T47D (cell line): ENCODE measurements around the gene EML1.

Experiments used
- DNase-seq, 2 experiments: peaks; one replicate each; pipeline versions ENCODE4 v3.0.0 to v3.0.0-alpha.2; 2011 to 2012; ENCODE audit warnings: low read depth in 1 of 2, low spot score in 1 of 2
- JUND ChIP-seq: IDR thresholded peaks from 2 replicates; pipeline ENCODE4 v1.6.1; 2012; ENCODE audit warnings: low read depth
- in situ Hi-C: cut with HindIII; loops from 2 replicates; pipeline ENCODE4 v1.10.0; 2016; ENCODE audit warnings: low sequenced_read_pairs, low pct_unique_long_range_greater_than_20kb

EML1 gene

GRCh38 chr14:99896361-99896760 is 103.1 kb downstream of the EML1 start:
- DNase-seq = no peak
- in situ Hi-C loops = no loop called here
- no peak for TF ChIP-seq JUND

GRCh38 chr14:99899578-99900178 is 106.5 kb downstream of the EML1 start:
- no peak for TF ChIP-seq JUND
- DNase-seq = peak in 1 of 2 experiments; percentile 42
- in situ Hi-C loops = no loop called here

DNA sequence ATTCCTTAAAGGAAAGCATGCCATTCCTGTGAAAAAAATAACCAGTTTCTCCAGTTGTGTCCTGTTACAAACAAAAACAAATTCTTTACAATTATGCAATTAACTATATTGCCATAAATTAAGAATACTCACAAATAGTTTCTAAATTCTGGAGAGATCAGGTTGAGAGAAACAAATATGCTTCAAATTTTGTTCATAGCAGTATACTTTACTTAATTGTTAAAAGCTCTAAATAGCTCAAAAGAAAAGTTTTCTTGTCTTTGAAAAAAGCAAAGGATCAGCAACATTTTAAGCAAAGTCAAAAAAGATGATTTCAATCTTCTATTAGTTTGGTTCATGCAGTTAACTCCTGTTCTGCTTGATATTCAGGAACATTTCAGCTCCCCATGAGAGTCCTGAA is 109.7 kb downstream of the EML1 start:
- no peak for TF ChIP-seq JUND
- DNase-seq = no peak
- in situ Hi-C loops = no loop called here

DNA sequence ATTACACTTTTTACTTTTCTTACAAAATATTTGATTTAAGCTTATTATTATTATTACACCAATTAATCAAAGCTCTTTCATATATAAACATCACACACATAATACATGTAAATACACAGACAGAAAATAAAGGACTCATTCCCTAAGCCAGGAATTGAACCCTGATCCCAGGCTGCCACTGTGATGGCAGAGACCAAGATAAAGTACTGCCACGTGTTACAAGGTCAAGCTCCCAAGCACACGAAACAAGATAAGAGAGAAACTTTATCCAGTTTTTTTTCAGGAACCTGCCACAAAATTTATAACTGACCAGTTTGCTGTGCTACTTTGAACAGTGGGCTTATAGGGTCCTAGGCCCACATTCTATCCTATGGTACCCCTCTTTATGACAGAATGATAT is 111.3 kb downstream of the EML1 start:
- in situ Hi-C loops = no loop called here
- TF ChIP-seq JUND = no peak
- no peak for DNase-seq

DNA sequence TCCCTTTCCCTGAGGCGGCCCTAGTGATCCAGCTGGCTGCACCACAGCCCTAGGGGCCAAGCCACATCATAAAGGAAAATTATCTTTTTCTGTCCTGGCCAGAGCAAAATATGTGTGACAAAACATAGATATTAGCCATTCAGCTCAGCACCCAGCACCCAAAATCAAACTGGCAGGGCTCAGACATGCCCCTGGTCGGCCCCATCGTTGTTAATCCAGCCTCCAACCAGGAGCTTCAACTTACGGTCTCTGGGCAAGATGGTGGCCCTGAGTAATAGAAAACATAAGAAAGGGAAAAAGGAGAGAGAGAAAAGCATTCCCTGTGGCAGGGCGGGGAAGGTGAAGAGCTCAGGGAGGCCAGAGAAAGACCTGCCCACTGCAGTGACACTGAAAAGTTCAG is 111.9 kb downstream of the EML1 start:
- no peak for TF ChIP-seq JUND
- in situ Hi-C loops = no loop called here

GRCh38 chr14:99907761-99908652 is 114.8 kb downstream of the EML1 start:
- TF ChIP-seq JUND = no peak
- DNase-seq = no peak
- in situ Hi-C loops = no loop called here

More for the DNA sequence above, 111.9 kb downstream of the EML1 start:
- DNase-seq = no peak

DNA sequence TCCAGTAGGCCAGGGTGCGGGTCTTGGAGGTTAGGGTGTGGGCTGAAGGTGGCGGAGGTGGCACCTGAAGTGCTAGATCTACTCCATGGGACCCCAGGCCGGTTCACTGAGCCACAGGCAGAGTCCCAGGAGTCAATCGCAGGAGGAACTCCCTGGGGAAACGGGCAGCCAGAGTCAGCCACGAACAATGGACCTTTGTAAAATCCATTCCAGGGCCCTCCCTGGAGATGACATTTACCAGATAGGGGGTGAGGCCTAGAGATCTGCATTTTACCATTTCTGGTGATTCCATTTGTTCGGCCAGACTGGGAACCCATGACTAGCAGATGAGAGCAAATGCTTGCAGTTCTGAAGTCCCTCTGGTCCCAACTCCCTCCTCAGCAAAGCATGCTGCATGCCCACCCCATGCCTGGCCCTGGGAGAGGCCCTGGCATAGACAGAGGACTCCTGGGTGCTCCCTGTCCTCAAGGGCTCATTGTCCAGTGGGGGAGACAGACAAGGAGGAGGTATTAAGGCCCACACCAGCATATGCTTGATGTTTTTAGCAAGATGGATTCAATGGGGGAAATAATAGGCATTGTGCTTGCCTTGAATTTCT is 115.5 kb downstream of the EML1 start:
- TF ChIP-seq JUND = no peak
- DNase-seq = no peak
- in situ Hi-C loops = no loop called here

GRCh38 chr14:99909513-99910064 is 116.4 kb downstream of the EML1 start:
- no peak for TF ChIP-seq JUND
- in situ Hi-C loops = no loop called here
- no peak for DNase-seq

DNA sequence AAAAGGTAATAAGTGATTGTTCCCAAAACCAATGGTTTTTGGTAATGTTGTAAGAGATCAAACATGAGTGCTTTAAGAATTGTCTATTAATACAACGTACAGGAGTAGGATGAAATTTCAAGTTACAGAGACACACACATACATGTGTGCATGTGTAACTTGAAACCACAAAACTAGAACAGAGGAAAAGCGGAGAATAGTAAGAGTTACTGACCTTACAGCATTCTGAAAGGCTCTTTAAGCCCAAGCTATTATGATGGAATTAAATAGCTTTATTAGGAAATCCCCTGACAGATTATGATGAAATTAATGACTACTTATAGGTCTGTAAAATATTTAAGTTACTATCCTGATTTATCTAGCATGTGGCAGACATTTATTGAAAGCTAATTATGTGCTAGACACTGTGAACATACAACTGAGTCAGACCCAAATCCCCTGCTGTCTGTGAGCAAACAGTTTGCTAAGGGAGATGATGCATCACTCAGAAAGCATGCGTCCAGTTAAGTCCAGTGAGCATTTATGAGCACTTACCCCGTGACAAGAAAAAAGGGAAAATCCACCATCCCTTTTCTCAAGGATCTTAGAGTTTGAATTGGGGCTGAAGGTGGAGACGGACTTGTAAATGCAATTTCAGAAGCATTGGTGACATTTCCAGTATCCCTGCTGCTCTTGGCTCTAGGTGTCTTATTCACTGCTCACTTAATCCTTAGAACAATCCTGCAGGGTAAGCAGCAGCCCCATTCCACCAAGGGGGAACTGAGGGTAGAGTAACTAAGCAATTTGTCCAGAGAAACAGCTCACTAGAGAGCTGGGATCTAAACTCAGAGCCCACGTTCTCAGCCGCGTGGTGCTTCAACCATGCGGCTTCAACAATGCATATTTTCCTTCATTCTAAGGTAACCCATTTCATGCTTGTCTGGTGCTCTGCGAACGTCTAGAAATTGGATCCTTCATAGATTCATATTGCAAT is 117.4 kb downstream of the EML1 start:
- no peak for DNase-seq
- TF ChIP-seq JUND = no peak
- in situ Hi-C loops = no loop called here

DNA sequence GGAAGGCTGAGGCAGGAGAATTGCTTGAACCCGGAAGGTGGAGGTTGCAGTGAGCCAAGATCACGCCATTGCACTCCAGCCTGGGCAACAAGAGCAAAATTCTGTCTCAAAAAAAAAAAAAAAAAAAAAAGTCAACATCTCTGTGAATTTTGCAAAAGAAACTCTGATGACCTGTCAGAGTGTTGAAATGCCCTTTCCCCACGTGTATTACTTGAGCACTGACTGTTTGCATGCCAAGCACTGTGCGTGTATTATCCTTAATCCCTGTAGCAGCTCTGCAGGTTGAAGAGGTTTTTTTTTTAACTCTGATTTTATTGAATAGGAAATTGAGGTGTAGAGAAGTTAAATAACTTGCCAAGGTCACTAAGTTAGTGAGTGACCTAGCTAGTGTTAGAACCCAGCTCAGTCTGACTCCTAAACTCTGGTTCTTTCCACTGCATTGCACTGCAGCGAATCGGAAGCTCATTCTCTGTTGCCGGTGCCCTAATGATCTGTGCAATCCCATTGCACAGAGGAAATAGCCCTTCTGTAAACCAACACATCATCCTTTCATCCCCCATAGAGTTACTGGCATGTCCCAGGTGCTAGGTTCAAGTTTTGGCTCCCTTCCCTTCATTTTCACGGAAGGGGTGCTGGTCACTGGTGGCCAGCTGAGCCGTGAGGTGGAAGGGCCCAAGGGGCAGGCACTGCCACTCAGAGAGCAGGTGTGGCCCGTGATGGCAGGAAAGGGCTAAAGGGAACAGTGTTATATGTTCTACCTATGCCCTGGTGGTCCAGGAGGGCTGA is 122.3 kb downstream of the EML1 start:
- DNase-seq = no peak
- in situ Hi-C loops = no loop called here
- no peak for TF ChIP-seq JUND

DNA sequence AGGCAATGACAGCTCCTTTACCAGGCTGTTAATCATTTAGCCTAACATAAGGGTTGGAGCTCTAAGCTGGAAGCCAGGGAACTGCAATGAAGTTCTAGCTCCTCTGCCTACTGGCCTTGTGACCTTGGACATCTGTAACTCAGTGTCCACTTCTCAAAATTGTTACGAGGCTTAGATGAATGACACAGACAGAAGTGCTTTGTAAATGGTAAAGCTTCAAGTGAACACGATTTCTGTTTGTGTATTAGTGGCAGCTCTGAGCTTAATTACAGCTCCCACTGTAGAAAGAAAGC is 122.8 kb downstream of the EML1 start:
- TF ChIP-seq JUND = no peak
- in situ Hi-C loops = no loop called here
- no peak for DNase-seq

DNA sequence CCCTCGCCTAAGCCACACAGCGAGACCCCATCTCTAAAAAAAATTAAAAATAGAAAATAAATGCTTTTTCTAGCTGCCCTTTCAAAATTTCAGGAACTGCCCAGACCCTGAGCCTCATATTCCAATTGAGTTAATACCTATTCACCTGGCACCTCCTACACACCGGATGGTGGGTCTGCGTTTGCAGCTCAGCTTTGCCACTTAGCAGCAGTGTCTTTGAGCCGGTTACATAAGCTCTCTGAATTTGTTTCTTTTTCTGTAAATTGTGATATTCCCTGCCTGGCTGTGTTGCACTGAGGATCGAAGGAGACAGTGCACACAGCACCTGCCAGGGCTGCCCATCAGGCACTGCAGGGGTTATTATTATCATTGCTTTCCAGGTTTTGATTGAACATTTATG is 125.6 kb downstream of the EML1 start:
- no peak for TF ChIP-seq JUND
- no peak for DNase-seq
- in situ Hi-C loops = no loop called here
